Occipital lobe (tissue), 2 donors: ENCODE results near the gene CDK1. TPM values are rescaled to one million over a fixed set of nuclear protein-coding genes. Genes with fewer than 3 reads are reported as not detected.
A peak's percentile ranks its signal among the peaks of the same experiment; 100 is the strongest.
"Not testable (repeated sequence)": the region's sequence is repeated elsewhere in the genome, so short reads cannot be mapped to it uniquely, and the experiment has no call there.

ENCODE experiments used
- DNase-seq: peaks from one replicate; lab custom pipeline; 2025; lab: John Stamatoyannopoulos, UW
- total RNA-seq: library from RNA; depleted of rRNA; stranded (reverse); fragments of >200 nt; gene quantifications from one replicate; pipeline ENCODE4 v1.2.3, GENCODE V29; 2014

Gene CDK1
- total RNA-seq, 1 donor from 2014 or later = 21.7 TPM

DNA sequence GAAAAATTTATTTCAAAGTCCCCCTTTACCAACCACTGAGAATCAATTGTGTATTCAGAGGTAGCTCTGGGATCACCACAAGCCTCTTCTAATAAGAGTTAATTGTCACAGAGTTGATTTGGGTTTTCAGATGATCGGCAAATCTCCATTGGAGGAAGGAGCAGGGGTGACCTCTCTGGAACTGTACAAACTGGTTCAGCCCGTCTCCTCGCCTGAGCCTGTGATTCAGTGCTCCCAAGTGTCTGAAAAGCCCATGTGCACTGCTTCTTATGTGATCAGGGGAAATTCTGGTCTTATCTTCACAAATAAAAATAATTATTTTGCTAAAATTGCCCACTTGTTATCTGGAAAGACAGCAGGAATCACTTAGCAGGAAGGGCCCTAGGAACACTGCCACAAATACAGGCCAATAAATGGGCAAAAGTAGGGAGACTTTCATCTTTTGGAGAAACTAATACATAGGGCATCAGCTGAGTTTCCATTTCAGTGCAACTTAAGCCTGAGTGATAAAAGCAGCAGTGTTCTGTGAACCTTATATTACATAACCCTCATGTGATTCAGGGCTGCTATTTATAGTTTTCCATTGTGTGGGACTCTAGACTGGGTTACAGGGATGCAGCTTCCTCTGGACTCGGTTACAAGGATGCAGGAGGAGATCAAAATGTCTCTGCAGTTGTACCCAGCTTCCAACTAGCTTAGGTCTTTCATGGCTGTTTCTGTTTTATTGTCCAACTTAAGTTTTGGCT, 32.3 kb downstream of the CDK1 start:
- DNase-seq = no peak

DNA sequence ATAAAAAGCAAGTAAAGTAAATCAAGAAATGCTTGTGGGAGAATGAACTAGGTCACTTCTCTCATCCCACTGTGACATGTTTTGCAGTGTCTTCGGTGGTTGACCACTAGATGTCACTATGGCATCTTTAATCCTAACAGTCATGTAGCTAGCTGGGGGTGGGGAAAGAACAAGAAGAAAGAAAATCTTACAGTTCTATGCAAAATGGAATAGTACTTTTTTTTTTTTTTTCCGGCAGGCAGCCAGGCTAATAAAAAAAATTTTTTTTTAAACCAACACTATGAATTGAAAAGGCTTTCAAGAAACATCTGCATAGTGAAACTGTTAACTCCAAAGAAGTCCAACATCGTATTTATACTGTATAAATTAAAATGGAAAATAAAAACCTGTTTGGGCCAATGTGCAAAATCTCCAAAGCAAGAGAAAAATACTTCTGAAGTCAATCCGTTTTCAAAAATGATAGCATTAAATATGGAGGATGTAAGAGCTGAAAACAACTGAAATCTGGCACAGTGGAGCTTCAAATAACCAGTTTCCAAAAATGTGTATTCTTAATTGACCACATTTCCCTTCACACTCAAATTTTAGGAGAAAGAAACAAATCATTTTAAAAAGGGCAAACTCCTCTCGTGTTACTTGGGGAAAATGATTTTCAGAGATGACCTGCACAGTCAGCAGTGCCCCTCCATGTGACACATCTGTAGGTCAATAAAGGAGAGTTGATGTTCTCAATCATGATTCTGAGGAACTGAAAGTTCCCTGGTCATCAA, 38.5 kb downstream of the CDK1 start:
- DNase-seq = peak; percentile 53

DNA sequence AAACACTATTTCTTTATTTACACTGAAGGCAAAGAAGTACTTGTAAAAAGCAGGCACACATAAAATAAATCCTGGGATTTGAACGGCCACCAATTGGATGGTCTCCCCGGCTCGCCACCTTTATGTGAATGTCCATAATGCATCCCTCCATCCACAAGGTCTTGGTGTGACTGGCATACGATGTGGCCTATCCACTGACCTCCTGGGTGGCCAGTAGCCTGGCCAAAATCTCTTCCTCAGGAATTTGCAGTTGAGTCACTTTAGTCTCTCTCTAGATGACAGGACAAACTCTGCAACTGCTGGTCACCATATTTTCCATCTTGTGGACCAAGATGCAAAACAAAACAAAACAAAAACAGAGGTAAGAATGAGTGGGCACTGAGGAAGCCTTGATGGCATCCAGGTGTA, 39.1 kb downstream of the CDK1 start:
- no peak for DNase-seq

GRCh38 chr10:60818134-60818770, 40.0 kb downstream of the CDK1 start:
- DNase-seq = no peak

DNA sequence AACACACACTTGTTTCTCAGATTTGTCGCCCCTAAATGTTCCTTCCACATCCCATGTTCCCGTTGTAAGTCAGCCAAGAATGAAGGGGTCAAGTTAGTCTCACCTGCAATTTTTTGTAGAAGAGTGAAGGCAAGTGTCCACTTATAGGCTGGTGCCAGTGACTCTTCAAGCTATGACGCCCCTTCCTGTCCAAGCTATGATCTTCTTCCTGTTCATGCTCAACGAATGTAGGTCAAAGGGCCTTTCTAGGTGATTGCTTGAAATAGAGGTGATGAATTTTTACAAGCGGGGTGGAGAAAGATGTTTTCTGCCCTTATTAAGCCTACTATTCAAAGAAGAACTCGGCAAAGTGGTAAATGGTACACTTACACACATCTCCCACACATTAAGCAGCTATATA, 41.0 kb downstream of the CDK1 start:
- DNase-seq = no peak

- no peak for DNase-seq
Observed at GRCh38 chr10:60820093-60820754, 41.9 kb downstream of the CDK1 start.

GRCh38 chr10:60821656-60822055, 43.4 kb downstream of the CDK1 start:
- DNase-seq = no peak

GRCh38 chr10:60822809-60823208, 44.5 kb downstream of the CDK1 start:
- no peak for DNase-seq

DNA sequence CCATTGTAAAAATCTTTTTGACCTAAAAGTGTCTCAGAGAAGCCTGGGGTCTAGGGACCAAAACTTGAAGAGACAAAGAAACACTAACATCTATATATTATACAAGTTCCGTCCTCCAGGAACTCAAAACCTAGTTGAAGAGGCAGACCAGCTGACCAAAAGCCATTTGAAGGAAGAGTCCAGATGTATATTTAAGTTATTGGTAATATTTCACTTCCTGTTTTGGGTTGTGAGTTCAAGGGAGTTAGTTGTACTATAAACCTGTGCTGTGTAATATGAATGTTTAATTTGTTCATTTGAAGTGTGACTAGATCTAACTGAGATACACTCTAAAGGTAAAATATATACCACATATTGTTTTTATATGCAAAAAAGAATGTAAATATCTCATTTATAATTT, 45.0 kb downstream of the CDK1 start:
- DNase-seq = no peak

GRCh38 chr10:60825520-60825919, 47.2 kb downstream of the CDK1 start:
- DNase-seq = no peak

DNA sequence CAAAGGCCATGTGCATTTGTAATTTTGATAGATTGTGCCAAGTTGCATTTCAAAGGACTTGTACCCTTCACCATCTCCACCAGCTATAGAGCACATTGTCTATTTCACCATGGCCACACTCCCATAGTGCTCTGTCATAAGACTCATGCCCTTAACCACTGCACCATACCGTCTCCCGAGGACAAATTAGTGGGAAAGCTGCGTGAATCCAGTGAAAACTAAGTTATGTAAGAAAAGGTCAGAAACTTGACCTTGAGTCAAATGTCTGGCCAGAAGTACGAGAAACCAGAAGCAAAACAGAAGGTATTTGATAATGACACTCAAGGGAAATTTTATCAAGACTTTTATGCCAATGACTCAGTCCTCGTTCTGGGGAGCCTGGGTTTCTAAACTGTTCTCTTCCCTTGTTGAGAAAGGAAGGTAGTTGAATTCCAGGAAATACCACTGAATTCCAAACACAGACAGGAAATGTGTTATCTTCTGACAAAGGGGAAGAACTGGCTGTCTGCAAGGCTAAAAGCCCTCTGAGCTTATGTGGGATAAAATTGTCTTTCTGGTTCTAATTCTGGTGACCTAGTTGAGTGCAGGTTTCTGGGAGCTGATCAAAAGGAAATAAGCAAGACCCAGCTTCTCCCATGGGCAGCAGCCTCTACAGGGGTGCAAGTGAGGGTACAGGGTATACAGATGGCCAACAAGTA, 49.7 kb downstream of the CDK1 start:
- no peak for DNase-seq

GRCh38 chr10:60828489-60828852, 50.2 kb downstream of the CDK1 start:
- no peak for DNase-seq

- DNase-seq = not testable (repeated sequence)
Observed at GRCh38 chr10:60832136-60832535, 53.9 kb downstream of the CDK1 start.

GRCh38 chr10:60834401-60834800, 56.1 kb downstream of the CDK1 start:
- DNase-seq = no peak

GRCh38 chr10:60835049-60835448, 56.8 kb downstream of the CDK1 start:
- no peak for DNase-seq

GRCh38 chr10:60841227-60841626, 62.9 kb downstream of the CDK1 start:
- not testable (repeated sequence) for DNase-seq

- no peak for DNase-seq
Observed at GRCh38 chr10:60842694-60843093, 64.4 kb downstream of the CDK1 start.
